Karpas-422 (cell line): ENCODE data around the gene CHRNA10. TPM values are rescaled to one million over a fixed set of nuclear protein-coding genes. Genes with fewer than 3 reads are reported as not detected.

Experiments used
- DNase-seq: peaks from one replicate; pipeline ENCODE4 v3.0.0-alpha.2; 2015
- H2AFZ ChIP-seq: fragments of 200-600 bp; sonication (generic); 2 replicates; pipeline ENCODE4 v1.6.1; 2014; ENCODE audit warnings: antibody characterized with exemption, low read length, mixed read lengths
- H3K27ac ChIP-seq: fragments of 200-600 bp; sonication (generic); 2 replicates; pipeline ENCODE4 v1.5.1; 2014; ENCODE audit warnings: mild to moderate bottlenecking, low read length, moderate library complexity
- H3K27me3 ChIP-seq: fragments of 200-600 bp; sonication (generic); 2 replicates; pipeline ENCODE4 v1.6.1; 2014; ENCODE audit warnings: low read length, mixed read lengths
- H3K36me3 ChIP-seq: fragments of 200-600 bp; sonication (generic); 2 replicates; pipeline ENCODE4 v1.6.1; 2014; ENCODE audit warnings: low read length, mixed read lengths; ENCODE audit not compliant: insufficient read depth
- H3K4me1 ChIP-seq: fragments of 200-600 bp; sonication (generic); 2 replicates; pipeline ENCODE4 v1.6.1; 2014; ENCODE audit warnings: mild to moderate bottlenecking, low read length, mixed read lengths
- H3K4me2 ChIP-seq: fragments of 200-600 bp; sonication (generic); 2 replicates; pipeline ENCODE4 v1.6.1; 2014; ENCODE audit warnings: low read length, low read depth, mild to moderate bottlenecking; ENCODE audit not compliant: poor library complexity, severe bottlenecking
- H3K4me3 ChIP-seq: fragments of 200-600 bp; sonication (generic); 2 replicates; pipeline ENCODE4 v1.5.1; 2014; ENCODE audit warnings: mild to moderate bottlenecking, antibody characterized with exemption, low read length, mixed read lengths
- H3K79me2 ChIP-seq: fragments of 200-600 bp; sonication (generic); 2 replicates; pipeline ENCODE4 v1.6.1; 2014; ENCODE audit warnings: mild to moderate bottlenecking, low read length, mixed read lengths
- H3K9ac ChIP-seq: fragments of 200-600 bp; sonication (generic); 2 replicates; pipeline ENCODE4 v1.6.0; 2014; ENCODE audit warnings: low read length
- H3K9me2 ChIP-seq: fragments of 200-600 bp; sonication (generic), shearing (Covaris generic); replicated peaks from 2 replicates; pipeline ENCODE4 v1.6.0; 2014; ENCODE audit warnings: mild to moderate bottlenecking, low read length, moderate library complexity; ENCODE audit not compliant: insufficient read depth
- H3K9me3 ChIP-seq: fragments of 300-700, 200-600 bp; sonication (generic); 2 replicates; pipeline ENCODE4 v1.6.1; 2014; ENCODE audit warnings: low read length, mixed read lengths
- H4K20me1 ChIP-seq: fragments of 200-600 bp; sonication (generic); 2 replicates; pipeline ENCODE4 v1.6.1; 2014; ENCODE audit warnings: mild to moderate bottlenecking, antibody characterized with exemption, low read length, low read depth; ENCODE audit not compliant: insufficient read depth
- total RNA-seq: library from RNA; depleted of rRNA; stranded (reverse); fragments of >200 nt; shearing (Covaris generic); gene quantifications from 2 replicates; pipeline ENCODE4 v1.2.3, GENCODE V29; 2014; ENCODE audit warnings: low replicate concordance; rRNA removed

Gene CHRNA10, protein sequence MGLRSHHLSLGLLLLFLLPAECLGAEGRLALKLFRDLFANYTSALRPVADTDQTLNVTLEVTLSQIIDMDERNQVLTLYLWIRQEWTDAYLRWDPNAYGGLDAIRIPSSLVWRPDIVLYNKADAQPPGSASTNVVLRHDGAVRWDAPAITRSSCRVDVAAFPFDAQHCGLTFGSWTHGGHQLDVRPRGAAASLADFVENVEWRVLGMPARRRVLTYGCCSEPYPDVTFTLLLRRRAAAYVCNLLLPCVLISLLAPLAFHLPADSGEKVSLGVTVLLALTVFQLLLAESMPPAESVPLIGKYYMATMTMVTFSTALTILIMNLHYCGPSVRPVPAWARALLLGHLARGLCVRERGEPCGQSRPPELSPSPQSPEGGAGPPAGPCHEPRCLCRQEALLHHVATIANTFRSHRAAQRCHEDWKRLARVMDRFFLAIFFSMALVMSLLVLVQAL
- total RNA-seq = 1.7 and 6.0 TPM in 2 replicates

DNA sequence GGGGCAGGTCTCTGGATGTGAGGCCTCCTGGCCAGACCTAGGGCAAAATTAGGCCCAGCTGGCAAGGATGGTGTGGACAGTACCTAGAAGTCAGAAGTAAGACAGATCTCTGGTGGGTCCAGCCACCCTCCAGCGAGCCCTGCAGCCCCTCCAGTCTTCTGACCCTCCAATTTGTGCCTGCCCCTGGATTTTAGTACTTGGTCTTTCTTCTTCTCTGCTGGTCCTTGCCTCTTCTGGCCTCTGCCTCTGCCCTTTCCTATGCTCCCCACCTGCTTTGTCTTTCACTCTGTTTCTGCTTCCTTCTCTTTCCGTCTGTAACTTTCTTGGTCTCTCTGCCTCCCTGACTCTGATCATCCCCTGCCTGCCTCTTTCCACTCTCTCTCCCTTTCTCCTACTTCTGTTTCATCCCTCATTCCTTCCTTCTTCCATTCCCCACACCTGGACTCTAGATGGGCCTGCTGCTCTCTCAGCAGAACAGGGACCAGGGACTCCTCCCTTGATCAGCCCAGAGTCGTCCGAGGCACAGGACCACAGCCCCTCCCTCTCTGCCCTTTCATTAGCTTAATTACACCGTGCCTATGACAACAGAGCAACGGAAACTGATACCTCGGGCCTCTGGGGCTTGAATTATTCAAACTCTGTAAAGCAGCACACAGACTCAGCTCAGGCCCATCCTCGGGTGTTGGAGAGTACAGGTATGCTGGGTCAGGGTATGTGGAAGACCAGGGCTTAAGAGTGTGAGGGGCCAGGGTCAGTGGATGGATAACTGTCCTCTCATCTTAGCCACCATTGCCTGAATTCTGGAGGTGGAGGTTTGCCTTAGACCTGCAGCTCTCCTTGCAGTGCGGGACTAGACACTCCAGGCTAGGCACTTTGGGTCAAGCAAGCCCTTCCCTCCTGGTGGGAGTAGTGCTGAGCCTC lies at the start of gene CHRNA10:
Gene CHRNA10, minus strand, starts transcription at position 51 of the 921 bp plus-strand sequence. CDS start 72 bp downstream, outside the sequence.
- H3K4me2 ChIP-seq = no peak within 1 kb of the TSS
- DNase-seq = no peak
- H4K20me1 ChIP-seq = no peaks in the 10 kb centered on the region
- H3K4me3 ChIP-seq = no peak within 1 kb of the TSS
- no peak within 1 kb of the TSS for H2AFZ ChIP-seq
- H3K4me1 ChIP-seq = no peaks in the 10 kb centered on the region
- H3K9ac ChIP-seq = no peak within 1 kb of the TSS
- no peaks in the 10 kb centered on the region for H3K27me3 ChIP-seq
- H3K9me2 ChIP-seq = no peaks in the 10 kb centered on the region
- H3K79me2 ChIP-seq = no peaks in the 10 kb centered on the region
- H3K36me3 ChIP-seq = peaks cover 28% of the 10 kb centered on the region
- no peaks in the 10 kb centered on the region for H3K9me3 ChIP-seq
- no peak within 1 kb of the TSS for H3K27ac ChIP-seq

GRCh38 chr11:3712274-3712673 lies 41.1 kb upstream of the CHRNA10 start:
- Histone ChIP-seq H3K4me2 (no peak overlapping the region), H3K9me3 (no peaks in the 10 kb centered on the region), H3K4me1 (no peaks in the 10 kb centered on the region), H3K79me2 (peaks cover 31% of the 10 kb centered on the region), H4K20me1 (no peaks in the 10 kb centered on the region), H3K9ac (no peak overlapping the region), H3K27ac (no peak overlapping the region), H3K9me2 (no peaks in the 10 kb centered on the region), H3K27me3 (no peaks in the 10 kb centered on the region), H3K36me3 (peaks cover 71% of the 10 kb centered on the region), H2AFZ (no peak overlapping the region), H3K4me3 (no peak overlapping the region)
- no peak for DNase-seq

DNA sequence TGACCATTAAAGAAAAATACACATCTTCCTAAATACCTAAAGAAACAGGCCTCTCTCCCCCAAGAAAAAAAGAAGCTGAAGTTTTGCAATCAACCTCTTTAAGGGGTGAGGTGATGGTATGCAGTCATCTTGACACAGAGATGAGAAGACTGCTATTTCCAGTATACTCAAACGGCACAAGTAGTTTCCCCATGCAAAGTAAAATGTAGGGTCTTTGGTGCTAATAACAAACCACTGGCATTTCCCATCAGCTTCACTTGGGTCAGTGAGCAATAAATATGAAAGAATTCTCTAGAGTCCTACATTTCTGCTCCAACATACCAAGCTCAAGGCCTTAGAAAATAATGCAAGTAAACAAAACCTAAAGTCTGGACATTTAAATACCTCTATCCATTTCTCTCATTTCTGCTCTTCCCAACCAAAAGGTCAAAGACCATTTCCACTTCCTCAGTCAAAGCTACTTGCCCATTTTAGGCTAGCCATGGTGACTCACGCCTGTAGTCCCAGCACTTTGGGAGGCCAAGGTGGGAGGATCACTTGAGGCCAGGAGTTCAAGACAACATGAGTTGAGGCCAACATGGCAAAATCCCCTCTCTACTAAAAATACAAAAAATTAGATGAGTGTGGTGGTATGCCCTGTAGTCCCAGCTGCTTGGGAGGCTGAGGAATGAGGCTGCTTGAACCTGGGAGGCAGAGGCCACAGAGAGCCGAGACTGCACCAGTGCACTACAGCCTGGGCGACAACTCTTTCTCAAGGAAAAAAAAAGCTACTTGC lies 39.5 kb upstream of the CHRNA10 start:
- H3K79me2 ChIP-seq = peaks cover 34% of the 10 kb centered on the region
- H3K27ac ChIP-seq = no peak overlapping the region
- no peak overlapping the region for H3K4me2 ChIP-seq
- peaks cover 67% of the 10 kb centered on the region for H3K36me3 ChIP-seq
- no peaks in the 10 kb centered on the region for H4K20me1 ChIP-seq
- no peak for DNase-seq
- no peak overlapping the region for H2AFZ ChIP-seq
- no peak overlapping the region for H3K9ac ChIP-seq
- H3K4me3 ChIP-seq = no peak overlapping the region
- H3K4me1 ChIP-seq = no peaks in the 10 kb centered on the region
- no peaks in the 10 kb centered on the region for H3K27me3 ChIP-seq
- no peaks in the 10 kb centered on the region for H3K9me3 ChIP-seq
- H3K9me2 ChIP-seq = no peaks in the 10 kb centered on the region

DNA sequence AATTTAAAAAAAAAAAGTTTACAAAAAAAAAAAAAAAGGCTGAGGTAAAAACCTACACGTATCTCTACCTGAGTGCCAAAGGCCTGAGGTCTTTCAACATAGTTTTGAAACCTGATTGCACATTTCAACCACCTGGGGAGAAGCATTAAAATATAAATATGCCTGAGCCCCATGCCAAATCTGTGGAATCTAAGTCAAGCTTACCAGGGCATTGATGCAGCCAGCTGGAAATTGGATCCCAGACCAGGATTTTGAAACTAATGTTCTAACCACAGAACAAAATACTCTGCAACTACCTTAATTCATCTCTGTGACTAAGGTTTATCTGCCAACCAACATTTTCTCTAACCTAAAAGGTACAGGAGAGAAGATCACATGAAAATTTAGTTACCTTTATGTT lies 38.8 kb upstream of the CHRNA10 start:
- Histone ChIP-seq H3K79me2 (peaks cover 34% of the 10 kb centered on the region), H3K4me1 (no peaks in the 10 kb centered on the region), H3K36me3 (peaks cover 68% of the 10 kb centered on the region), H3K9me3 (no peaks in the 10 kb centered on the region), H2AFZ (no peak overlapping the region), H4K20me1 (no peaks in the 10 kb centered on the region), H3K4me2 (no peak overlapping the region), H3K4me3 (no peak overlapping the region), H3K27me3 (no peaks in the 10 kb centered on the region), H3K27ac (no peak overlapping the region), H3K9ac (no peak overlapping the region), H3K9me2 (no peaks in the 10 kb centered on the region)
- no peak for DNase-seq

DNA sequence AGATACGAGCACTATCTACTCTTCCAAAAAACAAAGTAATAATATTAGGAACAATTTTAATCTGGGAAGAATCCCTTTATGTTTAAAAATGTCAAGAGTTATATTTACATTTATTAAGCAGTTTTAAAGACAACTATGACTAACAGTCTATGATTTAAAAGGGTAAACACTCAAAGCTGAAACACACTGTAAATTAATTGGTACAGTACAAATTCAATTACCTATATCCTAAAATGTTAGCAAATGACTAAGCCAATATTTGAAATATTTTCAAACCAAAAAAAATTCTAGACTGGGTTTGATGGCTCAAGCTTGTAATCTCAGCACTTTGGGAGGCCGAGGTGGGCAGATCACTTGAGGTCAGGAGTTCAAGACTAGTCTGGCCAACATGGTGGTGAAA lies 36.0 kb upstream of the CHRNA10 start:
- no peaks in the 10 kb centered on the region for H3K4me1 ChIP-seq
- no peak overlapping the region for H3K27ac ChIP-seq
- no peaks in the 10 kb centered on the region for H3K9me2 ChIP-seq
- peaks cover 30% of the 10 kb centered on the region for H3K79me2 ChIP-seq
- no peaks in the 10 kb centered on the region for H4K20me1 ChIP-seq
- H3K9ac ChIP-seq = no peak overlapping the region
- no peaks in the 10 kb centered on the region for H3K27me3 ChIP-seq
- H3K36me3 ChIP-seq = peaks cover 66% of the 10 kb centered on the region
- no peak overlapping the region for H3K4me3 ChIP-seq
- no peak for DNase-seq
- no peak overlapping the region for H2AFZ ChIP-seq
- H3K4me2 ChIP-seq = no peak overlapping the region
- no peaks in the 10 kb centered on the region for H3K9me3 ChIP-seq

- H2AFZ ChIP-seq = no peak overlapping the region
- no peaks in the 10 kb centered on the region for H4K20me1 ChIP-seq
- no peak overlapping the region for H3K9ac ChIP-seq
- no peak for DNase-seq
- H3K4me2 ChIP-seq = no peak overlapping the region
- no peaks in the 10 kb centered on the region for H3K9me2 ChIP-seq
- H3K4me3 ChIP-seq = no peak overlapping the region
- no peaks in the 10 kb centered on the region for H3K9me3 ChIP-seq
- H3K27ac ChIP-seq = no peak overlapping the region
- H3K27me3 ChIP-seq = no peaks in the 10 kb centered on the region
- peaks cover 56% of the 10 kb centered on the region for H3K36me3 ChIP-seq
- no peaks in the 10 kb centered on the region for H3K4me1 ChIP-seq
- peaks cover 10% of the 10 kb centered on the region for H3K79me2 ChIP-seq
Measured at GRCh38 chr11:3703383-3703782, 32.2 kb upstream of the CHRNA10 start.

- DNase-seq = no peak
- H2AFZ ChIP-seq = no peak overlapping the region
- H3K36me3 ChIP-seq = peaks cover 58% of the 10 kb centered on the region
- no peaks in the 10 kb centered on the region for H3K9me3 ChIP-seq
- no peak overlapping the region for H3K9ac ChIP-seq
- H3K27ac ChIP-seq = no peak overlapping the region
- H3K4me2 ChIP-seq = no peak overlapping the region
- H3K9me2 ChIP-seq = no peaks in the 10 kb centered on the region
- H3K4me1 ChIP-seq = no peaks in the 10 kb centered on the region
- no peaks in the 10 kb centered on the region for H3K27me3 ChIP-seq
- peaks cover 3% of the 10 kb centered on the region; the same call in 1 of the 2 replicates for H3K79me2 ChIP-seq
- H3K4me3 ChIP-seq = no peak overlapping the region
- H4K20me1 ChIP-seq = no peaks in the 10 kb centered on the region
Measured at GRCh38 chr11:3700910-3701309, 29.7 kb upstream of the CHRNA10 start.
